ENCODE results near the gene RPP30. TPM values are rescaled to one million over a fixed set of nuclear protein-coding genes. Genes with fewer than 3 reads are reported as not detected.
A peak's percentile ranks its signal among the peaks of the same experiment; 100 is the strongest.
"Not testable (repeated sequence)": the region's sequence is repeated elsewhere in the genome, so short reads cannot be mapped to it uniquely, and the experiment has no call there.

RPP30 gene
- total RNA-seq, 1 donor, result 61.4 TPM

DNA sequence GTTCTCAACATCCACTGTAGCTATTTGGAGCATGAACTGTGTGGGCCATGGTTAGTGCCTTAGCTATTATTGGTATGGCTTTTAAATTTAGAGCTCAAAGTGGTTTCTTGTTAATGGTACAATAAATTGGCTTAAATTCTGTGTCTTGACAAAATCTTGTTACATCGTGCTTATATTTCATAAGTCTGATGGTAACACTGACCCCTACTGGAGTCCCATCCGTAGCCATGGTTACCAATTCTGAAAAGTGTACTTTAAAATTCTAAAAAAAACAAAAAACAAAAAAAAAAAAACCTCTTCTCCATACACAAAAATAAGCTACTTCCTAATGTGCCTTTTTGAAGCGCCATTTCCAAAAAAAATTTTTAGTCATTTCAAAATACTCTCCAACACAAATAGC, 6.4 kb upstream of the RPP30 start:
- peak; percentile 56 for DNase-seq (ENCODE audit: low read depth)
- TF ChIP-seq, protein P1, sequence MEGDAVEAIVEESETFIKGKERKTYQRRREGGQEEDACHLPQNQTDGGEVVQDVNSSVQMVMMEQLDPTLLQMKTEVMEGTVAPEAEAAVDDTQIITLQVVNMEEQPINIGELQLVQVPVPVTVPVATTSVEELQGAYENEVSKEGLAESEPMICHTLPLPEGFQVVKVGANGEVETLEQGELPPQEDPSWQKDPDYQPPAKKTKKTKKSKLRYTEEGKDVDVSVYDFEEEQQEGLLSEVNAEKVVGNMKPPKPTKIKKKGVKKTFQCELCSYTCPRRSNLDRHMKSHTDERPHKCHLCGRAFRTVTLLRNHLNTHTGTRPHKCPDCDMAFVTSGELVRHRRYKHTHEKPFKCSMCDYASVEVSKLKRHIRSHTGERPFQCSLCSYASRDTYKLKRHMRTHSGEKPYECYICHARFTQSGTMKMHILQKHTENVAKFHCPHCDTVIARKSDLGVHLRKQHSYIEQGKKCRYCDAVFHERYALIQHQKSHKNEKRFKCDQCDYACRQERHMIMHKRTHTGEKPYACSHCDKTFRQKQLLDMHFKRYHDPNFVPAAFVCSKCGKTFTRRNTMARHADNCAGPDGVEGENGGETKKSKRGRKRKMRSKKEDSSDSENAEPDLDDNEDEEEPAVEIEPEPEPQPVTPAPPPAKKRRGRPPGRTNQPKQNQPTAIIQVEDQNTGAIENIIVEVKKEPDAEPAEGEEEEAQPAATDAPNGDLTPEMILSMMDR (IDR thresholded peaks at IDR 0.05; ENCODE audit: insufficient read depth, low read length), result peak; percentile 51
- no peak overlapping the region for H3K4me3 ChIP-seq (ENCODE audit: low read depth, low read length)

DNA sequence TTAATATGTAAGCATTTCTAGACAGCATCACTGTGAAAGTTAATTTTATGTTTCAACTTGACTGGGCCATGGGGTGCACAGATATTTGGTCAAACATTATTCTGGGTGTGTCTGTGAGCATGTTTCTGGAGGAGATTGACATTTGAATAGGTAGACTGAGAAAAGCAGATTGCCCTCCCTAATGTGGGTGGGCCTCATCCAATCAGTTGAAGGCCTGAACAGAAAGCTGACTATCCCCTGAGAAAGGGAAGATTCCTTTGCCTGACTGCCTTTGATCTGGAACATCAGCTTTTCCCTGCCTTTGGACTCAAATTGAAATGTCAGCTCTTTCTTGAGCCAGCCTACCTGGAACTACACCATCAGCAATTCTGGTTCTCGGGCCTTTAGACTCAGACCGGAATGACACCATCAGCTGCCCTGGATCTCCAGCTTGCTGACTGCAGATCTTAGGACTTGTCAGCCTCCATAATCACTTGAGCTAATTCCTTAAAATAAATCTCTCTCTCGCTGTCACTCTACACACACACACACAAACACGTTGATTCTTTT, 5.7 kb upstream of the RPP30 start:
- no peak overlapping the region for H3K4me3 ChIP-seq (ENCODE audit: low read depth, low read length)
- DNase-seq (ENCODE audit: low read depth), result no peak
- TF ChIP-seq, protein P1 (IDR thresholded peaks at IDR 0.05; ENCODE audit: insufficient read depth, low read length), result no peak

DNA sequence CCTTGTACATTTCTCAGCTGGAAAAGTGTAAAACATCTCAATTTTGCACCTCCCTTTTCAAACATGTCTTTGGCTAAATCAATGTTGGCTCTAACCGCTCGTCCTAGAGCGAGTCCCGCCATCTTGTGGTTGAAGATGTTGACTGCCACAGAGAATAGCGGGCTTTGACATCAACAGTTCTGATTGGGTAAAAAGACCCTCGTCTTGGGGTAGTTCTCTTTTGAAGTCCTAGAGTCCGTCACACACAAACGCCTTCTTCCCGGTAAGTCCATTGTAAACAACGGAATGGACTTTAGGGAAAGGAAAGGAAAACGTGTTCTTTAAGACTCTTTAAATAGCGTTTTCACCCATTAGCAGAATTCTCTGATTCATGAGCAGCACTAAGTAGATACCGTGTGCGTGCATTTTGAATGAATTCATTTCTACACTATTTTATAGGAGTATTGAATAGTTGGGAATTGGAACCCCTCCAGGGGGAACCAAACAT, 452 bp upstream of the RPP30 start:
- TF ChIP-seq, protein P1 (IDR thresholded peaks at IDR 0.05; ENCODE audit: insufficient read depth, low read length), result peak; percentile 62
- peak overlapping the region; percentile 78 for H3K4me3 ChIP-seq (ENCODE audit: low read depth, low read length)
- peak; percentile 75 for DNase-seq (ENCODE audit: low read depth)

DNA sequence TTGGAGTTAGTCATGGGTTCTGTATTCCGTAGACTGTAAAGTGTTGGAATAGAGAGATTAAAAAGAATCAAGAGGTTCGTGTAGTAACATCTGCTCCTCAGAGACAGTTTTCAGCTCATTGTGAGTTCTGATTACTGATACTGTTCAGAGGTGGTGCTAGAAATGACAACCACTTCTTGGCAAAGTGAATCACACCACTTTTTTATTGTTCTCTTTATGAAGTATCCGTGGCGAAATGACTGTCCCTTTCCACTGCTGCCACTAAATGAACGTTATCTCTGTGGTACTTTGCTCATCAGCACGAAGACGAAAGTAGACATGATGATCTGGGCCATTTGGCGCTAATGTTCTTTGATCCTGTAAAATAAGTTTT, 860 bp downstream of the RPP30 start:
- TF ChIP-seq, protein P1 (IDR thresholded peaks at IDR 0.05; ENCODE audit: insufficient read depth, low read length), result no peak
- DNase-seq (ENCODE audit: low read depth), result no peak
- peak overlapping the region; percentile 78 for H3K4me3 ChIP-seq (ENCODE audit: low read depth, low read length)

DNA sequence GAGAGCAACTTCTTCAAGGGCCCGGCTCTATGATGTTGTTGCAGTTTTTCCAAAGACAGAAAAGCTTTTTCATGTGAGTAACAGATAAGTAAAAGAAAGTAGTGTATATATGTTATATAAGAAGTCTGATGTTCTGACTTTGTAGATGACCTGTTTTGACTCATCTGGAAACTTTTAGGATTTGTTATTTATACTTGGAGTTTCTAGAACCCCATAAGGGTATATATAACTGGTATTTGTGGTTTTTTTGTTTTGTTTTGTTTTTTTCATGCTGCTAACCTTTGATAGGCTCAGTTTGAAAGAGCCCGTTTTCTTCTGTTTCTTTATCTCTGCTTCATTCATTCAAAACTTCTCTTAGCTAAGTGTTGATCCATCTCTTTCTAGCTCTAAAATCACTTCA, 7.3 kb downstream of the RPP30 start:
- TF ChIP-seq, protein P1 (IDR thresholded peaks at IDR 0.05; ENCODE audit: insufficient read depth, low read length), result no peak
- H3K4me3 ChIP-seq (ENCODE audit: low read depth, low read length), result no peak overlapping the region

DNA sequence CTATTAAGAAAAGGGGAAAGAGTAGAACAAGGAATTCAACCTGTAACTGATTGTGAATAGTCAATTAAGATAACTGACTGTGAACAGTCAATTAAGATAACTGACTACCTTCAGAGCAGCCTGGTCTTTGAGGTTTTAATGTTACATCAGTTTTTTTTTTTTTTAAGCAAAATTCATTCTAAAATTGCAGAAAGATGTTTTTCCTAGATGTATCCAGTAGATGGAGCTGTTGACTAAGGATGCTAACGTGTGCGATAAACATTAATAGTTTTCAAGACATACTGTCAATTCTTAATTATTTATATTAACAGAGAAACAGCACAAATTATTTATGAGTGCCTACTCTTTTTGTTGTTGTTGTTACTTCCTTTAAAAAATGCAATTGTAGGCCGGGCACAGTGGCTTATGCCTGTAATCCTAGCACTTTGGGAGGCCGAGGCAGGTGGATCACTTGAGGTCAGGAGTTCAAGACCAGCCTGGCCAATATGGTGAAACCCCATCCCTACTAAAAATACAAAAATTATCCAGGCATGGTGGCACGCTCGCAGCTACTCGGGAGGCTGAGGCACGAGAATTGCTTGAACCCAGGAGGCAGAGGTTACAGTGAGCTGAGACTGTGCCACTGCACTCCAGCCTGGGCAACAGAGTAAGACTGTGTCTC, 8.4 kb downstream of the RPP30 start:
- TF ChIP-seq, protein P1 (IDR thresholded peaks at IDR 0.05; ENCODE audit: insufficient read depth, low read length), result peak; percentile 67
- peak; percentile 75 for DNase-seq (ENCODE audit: low read depth)
- H3K4me3 ChIP-seq (ENCODE audit: low read depth, low read length), result not testable (repeated sequence)

More for the DNA sequence above, 7.3 kb downstream of the RPP30 start:
- DNase-seq (ENCODE audit: low read depth), result no peak

Measured in fibroblast of the aortic adventitia (primary cell).